Skeletal muscle tissue (tissue), 4 donors: Measurements from ENCODE around the gene DCUN1D1. TPM values are rescaled to one million over a fixed set of nuclear protein-coding genes. Genes with fewer than 3 reads are reported as not detected.

Experiments
- H3K27ac ChIP-seq: one replicate; pipeline ENCODE4 v1.7.0; 2013; ENCODE audit warnings: mild to moderate bottlenecking, low read depth, low read length, inconsistent platforms
- H3K27me3 ChIP-seq, 3 donors: one replicate each; pipeline ENCODE4 v1.7.0; 2013; ENCODE audit warnings: low read length in 3 of 3; ENCODE audit not compliant: control insufficient read depth in 3 of 3, insufficient read depth in 3 of 3
- H3K36me3 ChIP-seq, 3 donors: one replicate each; pipeline ENCODE4 v1.7.0; 2013; ENCODE audit warnings: low read length in 3 of 3; ENCODE audit not compliant: control insufficient read depth in 3 of 3, insufficient read depth in 3 of 3
- H3K4me1 ChIP-seq, 3 donors: one replicate each; pipeline ENCODE4 v1.7.0; 2013; ENCODE audit warnings: low read length in 3 of 3, mild to moderate bottlenecking in 3 of 3; ENCODE audit not compliant: control insufficient read depth in 3 of 3, insufficient read depth in 3 of 3
- H3K4me3 ChIP-seq, 3 donors: one replicate each; pipeline ENCODE4 v1.7.0; 2013; ENCODE audit warnings: low read length in 3 of 3
- H3K9ac ChIP-seq, 3 donors: one replicate each; pipeline ENCODE4 v1.7.0; 2013; ENCODE audit warnings: low read length in 3 of 3, mild to moderate bottlenecking in 3 of 3, moderate library complexity in 2 of 3, low read depth in 1 of 3
- H3K9me3 ChIP-seq, 3 donors: one replicate each; pipeline ENCODE4 v1.7.0; 2013; ENCODE audit warnings: low read length in 3 of 3; ENCODE audit not compliant: control insufficient read depth in 3 of 3
- total RNA-seq: library from RNA; depleted of rRNA; stranded (reverse); fragments of >200 nt; gene quantifications from one replicate; pipeline ENCODE4 v1.2.3, GENCODE V29; 2014
- donor health status: Osteomylitis.

The DCUN1D1 gene
- total RNA-seq, 1 donor from 2014 or later: 11.5 TPM

DNA sequence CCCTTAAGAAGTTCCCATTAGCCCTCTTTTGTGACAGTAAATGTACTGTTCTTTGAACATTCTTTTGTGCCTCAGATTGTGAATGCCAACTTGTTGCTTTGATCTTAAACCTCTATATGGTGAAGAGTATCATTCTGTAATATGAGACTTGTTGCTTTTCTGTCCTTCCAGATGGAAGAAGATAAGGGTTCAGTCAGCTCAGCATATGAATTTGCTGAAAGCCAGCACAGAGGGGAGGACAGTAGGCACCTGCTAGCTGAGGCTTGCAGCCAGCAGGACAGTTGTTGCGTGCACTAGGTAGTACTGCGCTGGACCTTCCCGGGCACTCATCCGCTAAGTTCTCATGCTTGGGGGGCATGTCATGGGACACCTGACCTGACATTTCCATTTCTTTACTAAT is 74.7 kb downstream of the DCUN1D1 start:
- Histone ChIP-seq H3K9me3 (no peaks in the 10 kb centered on the region), H3K9ac (no peak overlapping the region), H3K27me3 (no peaks in the 10 kb centered on the region), H3K4me1 (no peaks in the 10 kb centered on the region), H3K4me3 (no peak overlapping the region), H3K27ac (no peak overlapping the region), H3K36me3 (peaks cover 4 to 24% (median 23%) of the 10 kb centered on the region in 3 donors)

DNA sequence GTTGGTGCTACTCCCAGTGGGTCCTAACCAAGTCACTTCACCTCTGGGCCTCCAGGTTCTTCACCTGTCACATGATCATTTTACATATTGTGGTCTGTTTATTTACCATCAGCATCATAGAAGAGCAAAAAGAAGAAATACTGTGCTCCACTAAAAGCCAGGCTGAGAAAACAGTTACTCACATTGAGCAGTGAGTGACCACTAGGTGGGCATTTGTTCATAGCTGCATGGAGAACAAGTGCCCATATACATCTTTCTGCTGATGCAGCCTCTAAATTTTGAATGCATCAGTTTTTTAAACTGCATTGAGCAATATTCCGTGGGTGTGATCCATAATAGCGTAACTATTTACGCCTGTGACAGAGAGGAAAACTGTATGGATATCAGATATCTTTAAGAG is 76.2 kb downstream of the DCUN1D1 start:
- no peak overlapping the region for H3K4me3 ChIP-seq
- no peak overlapping the region for H3K27ac ChIP-seq
- H3K36me3 ChIP-seq: peaks cover 4 to 26% (median 24%) of the 10 kb centered on the region in 3 donors
- no peaks in the 10 kb centered on the region for H3K4me1 ChIP-seq
- no peaks in the 10 kb centered on the region for H3K9me3 ChIP-seq
- H3K27me3 ChIP-seq: no peaks in the 10 kb centered on the region
- no peak overlapping the region for H3K9ac ChIP-seq

DNA sequence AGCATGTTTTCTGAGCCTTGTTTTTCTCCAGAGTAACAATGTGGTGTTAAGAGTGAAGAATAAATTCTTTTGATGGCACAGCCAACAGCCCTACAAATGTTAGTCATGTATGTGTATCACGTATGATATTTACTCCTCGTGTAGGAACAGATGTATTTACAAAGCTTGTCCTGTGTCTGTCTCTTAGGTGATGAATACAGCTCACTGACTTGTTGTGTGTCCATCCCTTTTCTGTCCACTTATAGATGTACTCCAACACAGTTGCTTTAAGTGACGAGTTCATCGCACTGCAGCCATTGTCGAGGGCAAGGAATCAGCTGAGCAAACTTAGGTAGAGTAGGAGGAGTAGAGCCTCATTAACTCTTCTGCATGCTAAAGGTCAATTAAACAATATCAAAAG is 78.1 kb downstream of the DCUN1D1 start:
- Histone ChIP-seq H3K4me3 (no peak overlapping the region), H3K9me3 (no peaks in the 10 kb centered on the region), H3K27ac (no peak overlapping the region), H3K27me3 (no peaks in the 10 kb centered on the region), H3K36me3 (peaks cover 4 to 26% (median 26%) of the 10 kb centered on the region in 3 donors), H3K9ac (no peak overlapping the region), H3K4me1 (no peaks in the 10 kb centered on the region)

DNA sequence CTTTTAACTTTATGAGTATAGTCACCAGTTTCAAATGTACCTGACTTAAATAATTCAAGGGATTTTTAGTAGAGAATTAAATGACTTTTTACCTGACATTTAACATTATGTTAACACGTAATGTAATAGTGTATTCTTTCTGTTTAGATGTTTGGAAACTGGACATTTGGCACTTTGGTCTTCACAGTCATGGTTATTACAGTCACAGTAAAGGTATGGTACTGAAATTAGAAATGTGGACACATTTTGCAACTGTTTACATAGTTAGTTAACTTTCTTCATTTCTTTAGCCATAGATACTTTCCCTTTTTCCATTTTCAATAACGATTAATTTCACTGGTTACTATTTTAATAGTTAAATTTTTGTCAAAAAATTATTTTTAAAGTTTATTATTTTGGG is 83.8 kb downstream of the DCUN1D1 start:
- H3K36me3 ChIP-seq: peaks cover 0 to 10% (median 6%) of the 10 kb centered on the region in 3 donors
- no peaks in the 10 kb centered on the region for H3K27me3 ChIP-seq
- H3K9ac ChIP-seq: no peak overlapping the region

DNA sequence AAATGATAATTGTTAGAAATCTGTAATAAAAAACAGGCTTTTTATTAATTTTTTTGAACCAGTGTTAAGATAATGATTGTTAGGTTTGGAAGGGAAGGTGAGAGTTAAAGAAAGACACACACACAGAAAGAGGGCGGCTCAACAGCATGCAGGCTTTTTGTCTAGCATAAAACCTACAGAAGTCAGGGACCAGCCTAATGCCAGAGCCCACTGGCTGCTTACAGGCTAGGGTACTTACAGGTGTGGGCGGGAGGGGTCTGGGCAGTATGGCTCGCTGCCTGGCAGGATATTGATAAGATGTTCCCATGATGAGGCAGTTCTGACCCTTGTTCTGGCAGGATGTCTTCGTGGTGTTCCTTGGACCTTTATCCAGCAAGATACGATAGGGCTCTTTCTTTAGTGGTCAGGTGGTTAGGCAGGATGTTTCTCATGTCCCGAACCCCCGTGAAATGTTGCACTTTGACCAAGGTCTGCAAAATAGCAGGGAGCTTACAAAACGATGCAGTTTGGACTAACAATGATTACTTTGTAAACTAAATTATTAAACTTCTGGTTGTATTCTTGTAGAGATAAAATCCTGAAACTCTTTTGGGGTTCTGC is 84.7 kb downstream of the DCUN1D1 start:
- Histone ChIP-seq H3K27me3 (no peaks in the 10 kb centered on the region), H3K36me3 (peaks cover 0 to 12% (median 8%) of the 10 kb centered on the region in 3 donors), H3K4me3 (no peak overlapping the region), H3K27ac (no peak overlapping the region), H3K4me1 (no peaks in the 10 kb centered on the region), H3K9ac (no peak overlapping the region), H3K9me3 (no peaks in the 10 kb centered on the region)

More for the DNA sequence above, 83.8 kb downstream of the DCUN1D1 start:
- Histone ChIP-seq H3K27ac (no peak overlapping the region), H3K4me1 (no peaks in the 10 kb centered on the region), H3K4me3 (no peak overlapping the region), H3K9me3 (no peaks in the 10 kb centered on the region)

DNA sequence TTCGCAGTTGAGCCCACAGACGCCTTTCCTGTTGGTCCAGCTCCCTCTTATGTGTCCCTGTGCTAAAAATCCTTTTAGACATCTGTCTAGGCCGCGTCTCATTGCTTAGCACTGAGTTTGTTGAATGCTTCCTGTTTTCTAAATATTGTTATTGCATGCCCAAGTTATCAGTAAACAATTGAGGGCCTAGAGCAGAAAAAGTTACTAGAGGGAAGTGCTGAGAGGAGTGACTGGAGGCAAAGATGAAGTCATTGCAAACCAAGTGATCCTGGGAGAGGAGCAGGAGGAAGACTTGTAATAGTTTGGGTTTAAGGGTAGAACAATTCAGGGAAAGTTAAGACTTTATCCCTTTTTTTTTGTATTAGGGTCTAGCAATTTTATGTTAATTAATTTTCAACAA is 88.1 kb downstream of the DCUN1D1 start:
- peaks cover 0 to 20% (median 19%) of the 10 kb centered on the region in 3 donors for H3K36me3 ChIP-seq

DNA sequence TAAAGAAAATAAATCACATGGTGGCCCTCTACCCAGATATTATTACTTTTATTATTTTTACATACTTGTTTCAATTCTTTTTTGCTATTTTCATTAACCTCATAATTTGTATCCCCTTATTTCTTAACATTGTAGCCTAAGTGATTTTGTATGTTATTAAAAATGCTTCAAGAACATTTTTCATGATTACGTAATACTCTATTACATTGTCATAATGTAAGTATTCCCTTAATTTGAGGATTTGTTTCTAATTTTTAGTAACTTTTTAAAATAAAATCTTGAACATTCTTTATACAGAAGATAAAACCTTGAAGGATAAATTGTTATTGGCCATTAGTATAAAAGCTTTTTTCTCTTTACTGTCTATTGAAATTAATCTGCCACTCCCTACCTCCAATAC is 89.0 kb downstream of the DCUN1D1 start:
- Histone ChIP-seq H3K27me3 (no peaks in the 10 kb centered on the region), H3K4me3 (no peak overlapping the region), H3K36me3 (peaks cover 0 to 26% (median 20%) of the 10 kb centered on the region in 3 donors), H3K9ac (no peak overlapping the region), H3K27ac (no peak overlapping the region), H3K9me3 (no peaks in the 10 kb centered on the region), H3K4me1 (no peaks in the 10 kb centered on the region)

More for the DNA sequence above, 88.1 kb downstream of the DCUN1D1 start:
- H3K4me3 ChIP-seq: no peak overlapping the region
- H3K9ac ChIP-seq: no peak overlapping the region
- H3K9me3 ChIP-seq: no peaks in the 10 kb centered on the region
- no peaks in the 10 kb centered on the region for H3K27me3 ChIP-seq
- H3K27ac ChIP-seq: no peak overlapping the region
- no peaks in the 10 kb centered on the region for H3K4me1 ChIP-seq

DNA sequence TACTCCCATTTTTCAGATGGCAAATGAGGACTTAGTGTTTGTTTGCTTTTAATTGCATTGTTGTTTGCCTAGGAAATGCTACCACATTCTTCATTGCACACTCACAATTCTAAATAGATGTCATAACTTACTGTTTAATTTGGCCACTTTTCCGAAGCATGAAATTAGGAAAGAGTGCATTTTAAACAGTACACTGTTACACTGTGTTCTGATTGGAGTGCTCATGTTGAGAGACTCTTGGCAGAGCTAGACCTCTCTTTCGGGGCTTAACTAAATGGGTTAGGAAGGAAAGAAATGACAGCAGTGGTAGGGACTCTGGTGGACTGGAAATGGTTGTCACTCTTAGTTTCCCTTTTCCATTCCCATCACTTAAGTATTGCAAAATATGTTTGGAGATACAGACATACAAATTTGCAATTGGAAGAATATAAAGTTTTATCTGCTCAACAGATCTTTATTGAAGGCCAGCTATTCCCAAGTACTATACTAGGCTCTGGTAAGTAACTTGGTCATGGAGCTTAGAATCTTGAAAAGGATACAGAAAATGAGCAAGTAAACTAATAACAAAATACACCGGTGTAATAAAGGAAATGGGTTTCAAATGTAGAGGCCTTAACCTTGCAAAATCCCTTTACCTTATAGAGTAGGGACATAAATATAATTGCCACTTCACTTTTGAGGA is 90.2 kb downstream of the DCUN1D1 start:
- Histone ChIP-seq H3K9me3 (no peaks in the 10 kb centered on the region), H3K9ac (no peak overlapping the region), H3K4me1 (no peaks in the 10 kb centered on the region), H3K27me3 (no peaks in the 10 kb centered on the region), H3K4me3 (no peak overlapping the region), H3K36me3 (peaks cover 0 to 28% (median 18%) of the 10 kb centered on the region in 3 donors), H3K27ac (no peak overlapping the region)

Other genes starting within 250 kb of the DCUN1D1 start
- gene ATP11B, start 187.0 kb downstream of the DCUN1D1 start, total RNA-seq: 59.0 TPM
- 16.2 TPM for gene MCCC1, start 119.0 kb upstream of the DCUN1D1 start, total RNA-seq
- under 0.01 TPM for gene LAMP3, start 182.2 kb upstream of the DCUN1D1 start, total RNA-seq